Breast epithelium (tissue), 4 donors: Measurements from ENCODE around the gene CPT1B. TPM values are rescaled to one million over a fixed set of nuclear protein-coding genes. Genes with fewer than 3 reads are reported as not detected.
"Not testable (repeated sequence)": the region's sequence is repeated elsewhere in the genome, so short reads cannot be mapped to it uniquely, and the experiment has no call there.

Experiments used
- DNase-seq, 2 donors: peaks; one replicate each; pipeline ENCODE4 v3.0.0-alpha.2; 2019; ENCODE audit warnings: low spot score in 2 of 2
- H3K27ac ChIP-seq, 2 donors: fragments of 200-600 bp; sonication (generic) in 1 of 2; one replicate each; pipeline ENCODE4 v1.5.1; 2016 to 2019; ENCODE audit warnings: mild to moderate bottlenecking in 1 of 2
- H3K27me3 ChIP-seq, 2 donors: fragments of 200-600 bp; sonication (generic) in 1 of 2; one replicate each; pipeline versions ENCODE4 v1.5.1 to v1.6.0; 2017 to 2019; ENCODE audit warnings: control low read depth in 1 of 2, mild to moderate bottlenecking in 1 of 2
- H3K36me3 ChIP-seq: fragments of 200-600 bp; one replicate; pipeline ENCODE4 v1.5.1; 2019
- H3K4me1 ChIP-seq, 2 donors: fragments of 200-600 bp; sonication (generic); one replicate each; pipeline ENCODE4 v1.5.1; 2016 to 2019; ENCODE audit warnings: control low read depth in 1 of 2
- H3K4me3 ChIP-seq, 3 donors: fragments of 200-600 bp; sonication (generic); 1 replicate in 2 of 3; 2 replicates in 1 of 3; pipeline ENCODE4 v1.5.1; 2016 to 2019; ENCODE audit warnings: mild to moderate bottlenecking in 3 of 3, moderate library complexity in 2 of 3
- H3K9me3 ChIP-seq, 2 donors: fragments of 200-600 bp; sonication (generic) in 1 of 2; one replicate each; pipeline ENCODE4 v1.5.1; 2016 to 2019; ENCODE audit warnings: control low read depth in 1 of 2
- CTCF ChIP-seq, 3 donors: fragments of 450-650 bp; IDR thresholded peaks; one replicate each; pipeline ENCODE4 v1.5.1; 2016 to 2017; ENCODE audit warnings: antibody characterized with exemption in 3 of 3, mild to moderate bottlenecking in 3 of 3, moderate library complexity in 3 of 3
- POLR2A ChIP-seq: fragments of 450-650 bp; IDR thresholded peaks from one replicate; pipeline ENCODE4 v1.6.1; 2016; ENCODE audit warnings: antibody characterized with exemption, mild to moderate bottlenecking, moderate library complexity
- POLR2AphosphoS5 ChIP-seq, 3 donors: sonication (generic); formaldehyde crosslinking; IDR thresholded peaks; one replicate each; pipeline ENCODE4 v1.6.1; 2017; ENCODE audit warnings: antibody characterized with exemption in 3 of 3
- intact Hi-C: fragments of 100-400 bp; cut with DNase I; formaldehyde crosslinking; loops from one replicate; pipeline ENCODE4 v1.15.1; 2023; ENCODE audit warnings: low total_unique reads
- total RNA-seq, 3 donors: library from RNA; depleted of rRNA; stranded (reverse); fragments of >200 nt; gene quantifications; one replicate each; pipeline ENCODE4 v1.1.0, GENCODE V29; 2016

The CPT1B gene
- total RNA-seq, 3 donors from 2014 or later: 13.6 to 40.0 (median 39.4) TPM

- DNase-seq: no peak
- H3K36me3 ChIP-seq: no peaks in the 10 kb centered on the region
- peak overlapping the region in 2 of 3 donors; percentile 43 to 51 for H3K4me3 ChIP-seq
- H3K9me3 ChIP-seq: no peaks in the 10 kb centered on the region
- intact Hi-C loops: no loop called here
- H3K4me1 ChIP-seq: peaks cover 0 to 14% of the 10 kb centered on the region in 2 donors
- peak overlapping the region; percentile 88 to 91 for H3K27ac ChIP-seq
- TF ChIP-seq POLR2AphosphoS5 (IDR thresholded peaks at IDR 0.05): no peak
- no peak for TF ChIP-seq POLR2A
- no peak for TF ChIP-seq CTCF (IDR thresholded peaks at IDR 0.05)
- no peaks in the 10 kb centered on the region for H3K27me3 ChIP-seq
Observed at GRCh38 chr22:50621356-50621880, 43.2 kb upstream of the CPT1B start.

GRCh38 chr22:50620593-50621355 lies 42.5 kb upstream of the CPT1B start:
- Histone ChIP-seq H3K4me1 (peaks cover 0 to 14% of the 10 kb centered on the region in 2 donors), H3K27ac (peak overlapping the region in 1 of 2 donors; percentile 88), H3K27me3 (no peaks in the 10 kb centered on the region), H3K36me3 (no peaks in the 10 kb centered on the region), H3K4me3 (peak overlapping the region in 2 of 3 donors; percentile 43 to 51), H3K9me3 (no peaks in the 10 kb centered on the region)
- peak in 1 of 2 donors; percentile 58 for DNase-seq
- intact Hi-C loops: no loop called here
- TF ChIP-seq POLR2A (no peak), CTCF (IDR thresholded peaks at IDR 0.05) (peak; percentile 66 to 88 (median 81))

- DNase-seq, H3K27me3 ChIP-seq, H3K36me3 ChIP-seq, H3K4me3 ChIP-seq, H3K27ac ChIP-seq, intact Hi-C loops, H3K9me3 ChIP-seq, H3K4me1 ChIP-seq: not testable (repeated sequence)
Observed at GRCh38 chr22:50614296-50614695, 36.1 kb upstream of the CPT1B start.

- Histone ChIP-seq H3K9me3 (no peaks in the 10 kb centered on the region), H3K36me3 (no peaks in the 10 kb centered on the region), H3K4me1 (no peaks in the 10 kb centered on the region), H3K27ac (no peak overlapping the region), H3K27me3 (no peaks in the 10 kb centered on the region), H3K4me3 (no peak overlapping the region)
- DNase-seq: peak; percentile 41 to 59
- intact Hi-C loops: no loop called here
- TF ChIP-seq POLR2A (no peak), CTCF (IDR thresholded peaks at IDR 0.05) (no peak), POLR2AphosphoS5 (IDR thresholded peaks at IDR 0.05) (no peak)
Observed at GRCh38 chr22:50613291-50613981, 35.2 kb upstream of the CPT1B start.

GRCh38 chr22:50612528-50613221 lies 34.4 kb upstream of the CPT1B start:
- peak in 1 of 2 donors; percentile 46 for DNase-seq
- Histone ChIP-seq H3K4me3 (no peak overlapping the region), H3K4me1 (no peaks in the 10 kb centered on the region), H3K27ac (no peak overlapping the region), H3K27me3 (no peaks in the 10 kb centered on the region), H3K9me3 (no peaks in the 10 kb centered on the region), H3K36me3 (no peaks in the 10 kb centered on the region)
- TF ChIP-seq CTCF (IDR thresholded peaks at IDR 0.05) (no peak), POLR2A (no peak), POLR2AphosphoS5 (IDR thresholded peaks at IDR 0.05) (no peak)
- intact Hi-C loops: no loop called here
